HEK293 (cell line): Measurements from ENCODE around the gene LDLR.
A peak's percentile ranks its signal among the peaks of the same experiment; 100 is the strongest.
"Not testable (repeated sequence)": the region's sequence is repeated elsewhere in the genome, so short reads cannot be mapped to it uniquely, and the experiment has no call there.

Experiments
- CTCF ChIA-PET: fragments of 350-600 bp; formaldehyde crosslinking; extraction: SDS; loops from one replicate; lab custom pipeline; 2021; ENCODE audit warnings: antibody characterized with exemption; lab: Yijun Ruan, JAX
- POLR2A ChIA-PET: fragments of 300-600 bp; formaldehyde crosslinking; extraction: SDS; loops from one replicate; lab custom pipeline; 2020; ENCODE audit warnings: antibody characterized with exemption, inconsistent platforms; lab: Yijun Ruan, JAX
- H3K27ac ChIP-seq: fragments of 200-500 bp; sonication (Bioruptor generic); 2 replicates; pipeline ENCODE4 v1.5.1; 2014; ENCODE audit warnings: low read depth, low read length, control low read depth, inconsistent platforms; ENCODE audit errors: extremely low read depth
- H3K36me3 ChIP-seq, 2 experiments: fragments of 200-500 bp in 1 of 2; sonication (Bioruptor generic) in 1 of 2; 1 replicate in 1 of 2; 2 replicates in 1 of 2; pipeline ENCODE4 v1.5.1; 2014 to 2017; ENCODE audit warnings: inconsistent platforms in 2 of 2, low read length in 2 of 2; ENCODE audit not compliant: control insufficient read depth in 2 of 2, insufficient read depth in 1 of 2
- H3K4me1 ChIP-seq: fragments of 200-500 bp; sonication (Bioruptor generic); 2 replicates; pipeline ENCODE4 v1.5.1; 2014; ENCODE audit warnings: mild to moderate bottlenecking, low read length, inconsistent platforms; ENCODE audit not compliant: control insufficient read depth, insufficient read depth
- H3K4me3 ChIP-seq: 2 replicates; pipeline ENCODE4 v1.5.1; 2011; ENCODE audit warnings: low read depth, mild to moderate bottlenecking, control low read depth, low read length, moderate library complexity
- H3K9me3 ChIP-seq: fragments of 200-500 bp; sonication (Bioruptor generic); 2 replicates; pipeline ENCODE4 v1.5.1; 2014; ENCODE audit warnings: low read depth, low read length, inconsistent platforms; ENCODE audit not compliant: control insufficient read depth, insufficient read depth
- GLI2 ChIP-seq: fragments of 450-650 bp; formaldehyde crosslinking; IDR thresholded peaks from 2 replicates; pipeline ENCODE4; 2017; ENCODE audit warnings: missing biosample characterization, missing genetic modification characterization, low read depth, borderline replicate concordance
- GLI4 ChIP-seq: fragments of 450-650 bp; formaldehyde crosslinking; IDR thresholded peaks from 2 replicates; pipeline ENCODE4 v1.5.1; 2016; ENCODE audit warnings: missing biosample characterization, missing genetic modification characterization
- KLF16 ChIP-seq: fragments of 450-650 bp; formaldehyde crosslinking; IDR thresholded peaks from 2 replicates; pipeline ENCODE4 v1.5.1; 2017; ENCODE audit warnings: missing biosample characterization, missing genetic modification characterization
- SCRT1 ChIP-seq: fragments of 450-650 bp; formaldehyde crosslinking; IDR thresholded peaks from 2 replicates; pipeline ENCODE4 v1.5.1; 2016; ENCODE audit warnings: missing biosample characterization, missing genetic modification characterization, borderline replicate concordance
- TCF7L2 ChIP-seq: IDR thresholded peaks from 2 replicates; pipeline ENCODE4 v1.6.1; 2011; ENCODE audit warnings: low read depth, mild to moderate bottlenecking, inconsistent platforms, low read length, moderate library complexity, borderline replicate concordance
- YY1 ChIP-seq: fragments of 450-650 bp; formaldehyde crosslinking; IDR thresholded peaks from 2 replicates; pipeline ENCODE4 v1.5.1; 2018; ENCODE audit warnings: missing biosample characterization, missing genetic modification characterization
- ZFP41 ChIP-seq: fragments of 450-650 bp; formaldehyde crosslinking; IDR thresholded peaks from 2 replicates; pipeline ENCODE4 v1.5.1; 2016; ENCODE audit warnings: missing biosample characterization, missing genetic modification characterization, borderline replicate concordance
- ZNF10 ChIP-seq: fragments of 450-650 bp; formaldehyde crosslinking; IDR thresholded peaks from 2 replicates; pipeline ENCODE4 v1.5.1; 2017; ENCODE audit warnings: missing biosample characterization, missing genetic modification characterization
- ZNF121 ChIP-seq: fragments of 450-650 bp; formaldehyde crosslinking; IDR thresholded peaks from 2 replicates; pipeline ENCODE4 v1.5.1; 2016; ENCODE audit warnings: missing biosample characterization, missing genetic modification characterization
- ZNF157 ChIP-seq: fragments of 450-650 bp; formaldehyde crosslinking; IDR thresholded peaks from 2 replicates; pipeline ENCODE4 v1.5.1; 2016; ENCODE audit warnings: missing biosample characterization, missing genetic modification characterization
- ZNF223 ChIP-seq: fragments of 450-650 bp; formaldehyde crosslinking; IDR thresholded peaks from 2 replicates; pipeline ENCODE4 v1.5.1; 2016; ENCODE audit warnings: missing biosample characterization, missing genetic modification characterization
- ZNF239 ChIP-seq: fragments of 450-650 bp; formaldehyde crosslinking; IDR thresholded peaks from 2 replicates; pipeline ENCODE4 v1.5.1; 2016; ENCODE audit warnings: missing biosample characterization, missing genetic modification characterization
- ZNF324 ChIP-seq: fragments of 450-650 bp; formaldehyde crosslinking; IDR thresholded peaks from 2 replicates; pipeline ENCODE4 v1.5.1; 2016; ENCODE audit warnings: missing biosample characterization, missing genetic modification characterization
- ZNF354C ChIP-seq: fragments of 450-650 bp; formaldehyde crosslinking; IDR thresholded peaks from 2 replicates; pipeline ENCODE4 v1.5.1; 2016; ENCODE audit warnings: missing biosample characterization, missing genetic modification characterization, low read depth, borderline replicate concordance
- ZNF362 ChIP-seq: fragments of 450-650 bp; formaldehyde crosslinking; IDR thresholded peaks from 2 replicates; pipeline ENCODE4 v1.5.1; 2016; ENCODE audit warnings: missing biosample characterization, missing genetic modification characterization
- ZNF560 ChIP-seq: fragments of 450-650 bp; formaldehyde crosslinking; IDR thresholded peaks from 2 replicates; pipeline ENCODE4 v1.5.1; 2017; ENCODE audit warnings: missing biosample characterization, missing genetic modification characterization, borderline replicate concordance
- ZNF658 ChIP-seq: fragments of 450-650 bp; formaldehyde crosslinking; IDR thresholded peaks from 2 replicates; pipeline ENCODE4; 2016; ENCODE audit warnings: missing biosample characterization, missing genetic modification characterization
- ZNF664 ChIP-seq: fragments of 450-650 bp; formaldehyde crosslinking; IDR thresholded peaks from 2 replicates; pipeline ENCODE4 v1.5.1; 2016; ENCODE audit warnings: missing biosample characterization, missing genetic modification characterization
- ZNF837 ChIP-seq: fragments of 450-650 bp; formaldehyde crosslinking; IDR thresholded peaks from 2 replicates; pipeline ENCODE4 v1.5.1; 2016; ENCODE audit warnings: missing biosample characterization, missing genetic modification characterization
- ZSCAN23 ChIP-seq: fragments of 450-650 bp; formaldehyde crosslinking; IDR thresholded peaks from 2 replicates; pipeline ENCODE4 v1.5.1; 2016; ENCODE audit warnings: missing biosample characterization, missing genetic modification characterization
- ZSCAN30 ChIP-seq: fragments of 450-650 bp; IDR thresholded peaks from 2 replicates; pipeline ENCODE4 v1.5.1; 2018; ENCODE audit warnings: missing biosample characterization, mild to moderate bottlenecking, missing genetic modification characterization, moderate library complexity

Gene LDLR

GRCh38 chr19:11176466-11177193 is 87.4 kb downstream of the LDLR start:
- Histone ChIP-seq H3K27ac (no peak overlapping the region), H3K4me1 (no peaks in the 10 kb centered on the region), H3K36me3 (peaks cover 0 to 54% of the 10 kb centered on the region in 2 experiments; a peak in 2 of 3 replicates), H3K4me3 (no peak overlapping the region), H3K9me3 (no peaks in the 10 kb centered on the region)
- ChIA-PET POLR2A (no interaction called here), CTCF (interaction anchor here (0.7 kb wide), 1 partner anchor 22 kb away, joined by 4 read pairs; no protein-coding TSS in a partner anchor)
- peak; percentile 67; the same call in 1 of the 2 replicates for TF ChIP-seq ZNF664
- TF ChIP-seq ZNF837 (tag by site-specific recombination): no peak

- peak; percentile 81 for TF ChIP-seq ZNF223 (tag by site-specific recombination)
- TF ChIP-seq GLI4 (tag by site-specific recombination): peak; percentile 98
- no peak for TF ChIP-seq ZNF658 (tag by site-specific recombination)
- Histone ChIP-seq H3K36me3 (peaks cover 0 to 50% of the 10 kb centered on the region in 2 experiments; a peak in 2 of 3 replicates), H3K4me3 (no peak overlapping the region), H3K9me3 (no peaks in the 10 kb centered on the region), H3K4me1 (no peaks in the 10 kb centered on the region), H3K27ac (no peak overlapping the region)
- CTCF ChIA-PET: interaction anchor here (0.6 to 2.0 kb wide), 4 partner anchors 13 to 241 kb away, joined by 3 to 5 read pairs (median 4); no protein-coding TSS in a partner anchor
- POLR2A ChIA-PET: interaction anchor here (0.6 kb wide), 1 partner anchor 35 kb away, joined by 3 read pairs; no protein-coding TSS in a partner anchor
Observed at GRCh38 chr19:11177592-11177991, 88.3 kb downstream of the LDLR start.

- not testable (repeated sequence) for H3K9me3 ChIP-seq, H3K4me3 ChIP-seq, H3K27ac ChIP-seq, H3K4me1 ChIP-seq
- POLR2A ChIA-PET: interaction anchor here (0.8 to 1.1 kb wide), 2 partner anchors 9 to 11 kb away, joined by 3 read pairs; no protein-coding TSS in a partner anchor
- CTCF ChIA-PET: interaction anchor here (2.0 kb wide), 1 partner anchor 63 kb away, joined by 5 read pairs; no protein-coding TSS in a partner anchor
- TF ChIP-seq ZNF121 (tag by site-specific recombination): peak; percentile 51; the same call in 1 of the 2 replicates
- H3K36me3 ChIP-seq: peaks cover 0 to 42% of the 10 kb centered on the region in 2 experiments; a peak in 2 of 3 replicates
Observed at GRCh38 chr19:11179145-11179465, 89.8 kb downstream of the LDLR start.

- CTCF ChIA-PET: interaction anchor here (0.6 kb wide), 1 partner anchor 26 kb away, joined by 3 read pairs; no protein-coding TSS in a partner anchor
- POLR2A ChIA-PET: interaction anchor here (0.8 kb wide), 1 partner anchor 10 kb away, joined by 3 read pairs; no protein-coding TSS in a partner anchor
Observed at GRCh38 chr19:11179716-11180297, 90.5 kb downstream of the LDLR start.

GRCh38 chr19:11180346-11180745 is 91.1 kb downstream of the LDLR start:
- no peaks in the 10 kb centered on the region for H3K4me1 ChIP-seq
- TF ChIP-seq ZNF354C (tag by site-specific recombination): no peak
- no peak for TF ChIP-seq ZSCAN30 (tag by site-specific recombination)
- TF ChIP-seq ZNF837 (tag by site-specific recombination): no peak
- TF ChIP-seq KLF16 (tag by site-specific recombination): no peak
- no peak for TF ChIP-seq ZNF239 (tag by site-specific recombination)
- TF ChIP-seq ZNF324 (tag by site-specific recombination): no peak
- no peak for TF ChIP-seq YY1
- no peak for TF ChIP-seq SCRT1 (tag by site-specific recombination)
- no peak for TF ChIP-seq ZFP41 (tag by site-specific recombination)
- no peak for TF ChIP-seq ZNF157 (tag by site-specific recombination)
- no peak for TF ChIP-seq ZNF560
- TF ChIP-seq TCF7L2: no peak
- no peak for TF ChIP-seq ZNF10 (tag by site-specific recombination)
- no peak for TF ChIP-seq GLI2 (tag by site-specific recombination)
- TF ChIP-seq, all 188 proteins: peak for 0
- H3K4me3 ChIP-seq: no peak overlapping the region
- no peak overlapping the region for H3K27ac ChIP-seq
- peaks cover 0 to 41% of the 10 kb centered on the region in 2 experiments; a peak in 2 of 3 replicates for H3K36me3 ChIP-seq
- ChIA-PET CTCF (interaction anchor here (0.6 kb wide), 1 partner anchor 27 kb away, joined by 3 read pairs; no protein-coding TSS in a partner anchor), POLR2A (no interaction called here)
- no peaks in the 10 kb centered on the region for H3K9me3 ChIP-seq

More at GRCh38 chr19:11179716-11180297, 90.5 kb downstream of the LDLR start:
- Histone ChIP-seq H3K9me3 (no peaks in the 10 kb centered on the region), H3K4me3 (no peak overlapping the region), H3K4me1 (no peaks in the 10 kb centered on the region), H3K27ac (no peak overlapping the region), H3K36me3 (peaks cover 0 to 36% of the 10 kb centered on the region in 2 experiments; a peak in 2 of 3 replicates)
- TF ChIP-seq ZNF362 (tag by site-specific recombination) (0 out of 2 replicates have a peak, but pooled peaks have one; percentile 2), ZSCAN23 (tag by site-specific recombination) (no peak)
